HepG2 (cell line): ENCODE measurements around the gene AGMO. TPM values are rescaled to one million over a fixed set of nuclear protein-coding genes. Genes with fewer than 3 reads are reported as not detected.

Experiments used
- ATAC-seq: fragments of 200-7000 bp; cut with Tn5 transposase; 3 replicates; pipeline ENCODE4 v1.9.1; 2020; ENCODE audit warnings: mild to moderate bottlenecking, moderate library complexity
- BruUV-seq: library from RNA; stranded (reverse); fragments of 400-500 nt; replicated peaks from 2 replicates; lab custom pipeline; 2021; lab: Mats Ljungman, UMichigan
- CTCF ChIA-PET: fragments of 300-600 bp; formaldehyde crosslinking; extraction: SDS; loops from one replicate; lab custom pipeline; 2021; ENCODE audit warnings: low total read pairs, inconsistent platforms, low intra/inter-chr PET ratio; lab: Yijun Ruan, JAX
- POLR2A ChIA-PET: fragments of 350-600 bp; sonication (Branson Sonifier 250); formaldehyde crosslinking; loops from one replicate; lab custom pipeline; 2020; ENCODE audit warnings: antibody characterized with exemption, inconsistent platforms; lab: Yijun Ruan, JAX
- DNase-seq: peaks from one replicate; pipeline ENCODE4 v3.0.0-alpha.2; 2015; ENCODE audit warnings: low spot score
- FAIRE-seq: peaks from 3 replicates; lab custom pipeline; 2011; peaks lifted over from hg19 to GRCh38; lab: Jason Lieb, UNC
- H2AFZ ChIP-seq: one replicate; pipeline ENCODE4 v1.6.1; 2011; ENCODE audit warnings: low read length, inconsistent platforms
- H3K27ac ChIP-seq: fragments of 300-600 bp; 3 replicates; pipeline ENCODE4 v1.8.0; 2011; ENCODE audit warnings: mixed run types, mild to moderate bottlenecking, mixed read lengths, low read length, inconsistent platforms; ENCODE audit not compliant: insufficient read depth; ENCODE audit errors: extremely low read length
- H3K27me3 ChIP-seq, 2 experiments: fragments of 200-600 bp in 1 of 2; 2 replicates in 1 of 2; 3 replicates in 1 of 2; pipeline versions ENCODE4 v1.6.0 to v1.8.0; 2011; ENCODE audit warnings: low read length in 2 of 2, mild to moderate bottlenecking in 2 of 2, moderate library complexity in 2 of 2, inconsistent platforms in 1 of 2; ENCODE audit not compliant: insufficient read depth in 2 of 2, control insufficient read depth in 1 of 2
- H3K36me3 ChIP-seq, 2 experiments: fragments of 200-600 bp in 1 of 2; replicated peaks in 1 of 2; 2 replicates in 1 of 2; 3 replicates in 1 of 2; pipeline versions ENCODE4 v1.5.1 to v1.8.0; 2011; ENCODE audit warnings: low read length in 2 of 2, inconsistent platforms in 1 of 2; ENCODE audit not compliant: insufficient read depth in 2 of 2, control insufficient read depth in 1 of 2
- H3K4me1 ChIP-seq: 2 replicates; pipeline ENCODE4 v1.5.1; 2012; ENCODE audit warnings: low read length, inconsistent platforms; ENCODE audit not compliant: insufficient read depth
- H3K4me2 ChIP-seq: 2 replicates; pipeline ENCODE4 v1.6.0; 2011; ENCODE audit warnings: low read depth, low read length, inconsistent platforms
- H3K4me3 ChIP-seq, 3 experiments: fragments of 200-600 bp in 1 of 3; sonication (generic), shearing (Covaris generic) in 1 of 3; replicated peaks in 1 of 3; 2 replicates each; pipeline ENCODE4 v1.5.1; 2011 to 2016; ENCODE audit warnings: low read length in 3 of 3, inconsistent platforms in 2 of 3, low read depth in 2 of 3, mild to moderate bottlenecking in 2 of 3, control low read depth in 1 of 3, mixed read lengths in 1 of 3; ENCODE audit not compliant: insufficient read depth in 1 of 3
- H3K79me2 ChIP-seq: one replicate; pipeline ENCODE4 v1.6.1; 2011; ENCODE audit warnings: low read length, inconsistent platforms; ENCODE audit not compliant: insufficient read depth
- H3K9ac ChIP-seq: 2 replicates; pipeline ENCODE4 v1.6.0; 2011; ENCODE audit warnings: mild to moderate bottlenecking, low read depth, low read length, inconsistent platforms; ENCODE audit not compliant: insufficient read depth
- H3K9me3 ChIP-seq: 2 replicates; pipeline ENCODE4 v1.5.1; 2012; ENCODE audit warnings: mild to moderate bottlenecking, low read length
- H4K20me1 ChIP-seq: 2 replicates; pipeline ENCODE4 v1.6.0; 2011; ENCODE audit warnings: inconsistent platforms, mild to moderate bottlenecking, low read length, moderate library complexity; ENCODE audit not compliant: insufficient read depth
- FOXC1 ChIP-seq: sonication (generic); formaldehyde crosslinking; IDR thresholded peaks from 2 replicates; pipeline ENCODE4 v1.8.0; 2022; ENCODE audit warnings: mild to moderate bottlenecking, missing genetic modification reagents, borderline replicate concordance
- HNRNPLL ChIP-seq: fragments of 200-400 bp; formaldehyde crosslinking; IDR thresholded peaks from 2 replicates; pipeline ENCODE4 v1.6.1; 2017; ENCODE audit warnings: mild to moderate bottlenecking, low read depth, low read length; ENCODE audit not compliant: poor library complexity, severe bottlenecking
- PCBP2 ChIP-seq: fragments of 200-400 bp; formaldehyde crosslinking; optimal IDR thresholded peaks from 2 replicates; pipeline ENCODE3; 2018; ENCODE audit warnings: low read length, low read depth; ENCODE audit not compliant: poor library complexity, severe bottlenecking
- REXO4 ChIP-seq: sonication (generic); formaldehyde crosslinking; IDR thresholded peaks from 2 replicates; pipeline ENCODE4 v1.8.0; 2022; ENCODE audit warnings: missing genetic modification reagents, mild to moderate bottlenecking, borderline replicate concordance
- SMC3 ChIP-seq: IDR thresholded peaks from 2 replicates; pipeline ENCODE4 v1.6.1; 2011; ENCODE audit warnings: low read length, improper control_type of control experiment
- SPEN ChIP-seq: sonication (generic); formaldehyde crosslinking; IDR thresholded peaks from 2 replicates; pipeline ENCODE4 v1.5.1; 2020; ENCODE audit warnings: low read depth, mild to moderate bottlenecking, missing genetic modification reagents
- YEATS4 ChIP-seq: sonication (generic); formaldehyde crosslinking; IDR thresholded peaks from 2 replicates; pipeline ENCODE4 v1.4.0; 2020; ENCODE audit warnings: missing genetic modification reagents, borderline replicate concordance
- ZNF326 ChIP-seq: sonication (generic); formaldehyde crosslinking; IDR thresholded peaks from 2 replicates; pipeline ENCODE4 v1.4.0; 2020; ENCODE audit warnings: missing genetic modification reagents, borderline replicate concordance
- ZNF333 ChIP-seq: sonication (generic); formaldehyde crosslinking; IDR thresholded peaks from 2 replicates; pipeline ENCODE4 v1.4.0; 2020; ENCODE audit warnings: mild to moderate bottlenecking, missing genetic modification reagents, borderline replicate concordance
- ZNF441 ChIP-seq: sonication (generic); formaldehyde crosslinking; IDR thresholded peaks from 2 replicates; pipeline ENCODE4 v1.7.0; 2021; ENCODE audit warnings: missing genetic modification reagents, borderline replicate concordance
- WGBS: methylation state at CpG from one replicate; pipeline ENCODE4 v1.1.6; 2017; ENCODE audit warnings: low lambda C conversion rate; 5-methylcytosine and 5-hydroxymethylcytosine counted together
- in situ Hi-C: cut with HindIII; loops from 2 replicates; pipeline ENCODE4 v1.10.0; 2017; ENCODE audit warnings: low pct_unique_long_range_greater_than_20kb; ENCODE audit not compliant: extremely low pct_ligation_motif_present
- intact Hi-C: fragments of 100-400 bp; cut with micrococcal nuclease; formaldehyde crosslinking; loops from one replicate; pipeline ENCODE4 v1.10.0; 2022; ENCODE audit not compliant: unreplicated experiment
- polyA plus RNA-seq, 8 experiments: library from polyadenylated mRNA; depleted of rRNA in 3 of 8; stranded (reverse) in 7 of 8; unstranded in 1 of 8; fragments of >200 nt; fragmentation: Illumina TruSeq in 4 of 8; extraction: Trizol in 4 of 8; gene quantifications; 2 replicates each; pipeline versions ENCODE4 v1.2.1 to v1.2.3, GENCODE V29; 2011 to 2016; ENCODE audit warnings: low read depth in 4 of 8, missing spikeins in 1 of 8, mixed read lengths in 1 of 8; ENCODE audit not compliant: insufficient read depth in 1 of 8
- total RNA-seq, 5 experiments: library from RNA; depleted of rRNA; stranded (reverse); fragments of >200 nt; fragmentation: Illumina TruSeq; extraction: Trizol; gene quantifications; 2 replicates each; pipeline ENCODE4 v1.2.3, GENCODE V29; 2016; ENCODE audit warnings: low read depth in 1 of 5
- TF ChIP-seq, protein P1 (sequence below): sonication (generic); formaldehyde crosslinking; IDR thresholded peaks from 2 replicates; pipeline ENCODE4 v1.8.1; 2022; ENCODE audit warnings: low read depth, mild to moderate bottlenecking, missing genetic modification reagents
- TF ChIP-seq, protein P2 (sequence below): sonication (generic); formaldehyde crosslinking; IDR thresholded peaks from 2 replicates; pipeline ENCODE4 v1.4.0; 2020; ENCODE audit warnings: missing genetic modification reagents
- TF ChIP-seq, protein P3 (sequence below): sonication (generic); formaldehyde crosslinking; IDR thresholded peaks from 2 replicates; pipeline ENCODE4 v1.8.1; 2023; ENCODE audit warnings: mild to moderate bottlenecking, missing genetic modification reagents

The AGMO gene
- total and polyA plus RNA-seq, 2 of the 13 experiments (the other 11 are each of a cell fraction or from before 2014, with no cell fraction given), result 0.22 to 0.50 TPM

DNA sequence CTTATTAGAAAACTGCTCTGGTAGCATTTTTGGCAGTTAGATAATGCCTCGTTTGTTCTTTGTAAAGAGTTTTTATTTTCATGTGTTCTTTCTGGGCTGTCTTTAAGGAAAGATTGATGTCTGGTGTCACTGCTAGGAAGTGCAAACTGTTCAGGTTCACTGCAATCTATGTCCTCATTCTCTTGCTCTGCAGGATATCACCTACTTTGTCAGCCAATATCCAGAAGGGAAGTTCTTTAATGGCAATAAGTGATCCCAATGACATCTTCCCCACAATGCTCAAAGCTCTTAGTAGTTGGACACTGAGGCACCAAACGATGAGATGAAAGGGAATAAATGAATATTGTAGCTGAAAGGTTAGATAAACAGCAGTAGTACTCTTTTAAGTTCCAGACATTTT lies 115.1 kb downstream of the AGMO start:
- H3K27ac ChIP-seq, result no peak overlapping the region
- TF ChIP-seq PCBP2 (no peak), YEATS4 (CRISPR knock-in tag) (no peak), FOXC1 (CRISPR knock-in tag) (no peak)
- TF ChIP-seq, all 625 proteins: peak for 0
- intact Hi-C loops, result no loop called here
- BruUV-seq, result no TSS peak
- FAIRE-seq, result no peak
- POLR2A ChIA-PET, result no interaction called here
- Histone ChIP-seq H3K79me2 (no peaks in the 10 kb centered on the region), H3K36me3 (no peaks in the 10 kb centered on the region), H3K9me3 (peaks cover 75% of the 10 kb centered on the region), H3K4me3 (no peak overlapping the region), H2AFZ (no peak overlapping the region), H4K20me1 (no peaks in the 10 kb centered on the region), H3K4me1 (no peaks in the 10 kb centered on the region), H3K27me3 (no peaks in the 10 kb centered on the region), H3K4me2 (no peak overlapping the region), H3K9ac (no peak overlapping the region)
- WGBS, result 9% methylated on average over 2 of the region's 2 CpGs
- CTCF ChIA-PET, result no interaction called here
- no peak for DNase-seq
- in situ Hi-C loops, result no loop called here
- ATAC-seq, result no peak

DNA sequence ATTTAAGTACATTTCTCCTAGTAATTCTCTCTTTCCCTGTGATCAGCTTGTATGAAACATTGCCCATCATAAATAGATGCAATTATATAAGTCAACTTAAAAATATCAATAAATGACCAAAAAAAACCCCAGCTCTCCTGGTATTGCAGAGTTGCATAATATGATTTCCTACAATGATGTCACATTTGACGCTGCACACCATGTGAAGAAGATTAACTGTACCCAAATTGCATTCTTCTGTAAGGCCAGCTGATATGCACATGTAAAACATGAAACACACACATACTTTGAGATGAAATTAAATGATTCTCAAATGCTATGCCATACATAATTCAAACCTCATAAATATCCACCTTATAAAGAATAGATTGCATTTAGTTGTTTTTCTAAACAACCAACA lies 115.5 kb downstream of the AGMO start:
- in situ Hi-C loops, result no loop called here
- H3K79me2 ChIP-seq, result no peaks in the 10 kb centered on the region
- FAIRE-seq, result no peak
- H4K20me1 ChIP-seq, result no peaks in the 10 kb centered on the region
- POLR2A ChIA-PET, result no interaction called here
- H3K4me3 ChIP-seq, result no peak overlapping the region
- H3K9ac ChIP-seq, result no peak overlapping the region
- H3K9me3 ChIP-seq, result peaks cover 76% of the 10 kb centered on the region
- H3K27me3 ChIP-seq, result no peaks in the 10 kb centered on the region
- BruUV-seq, result no TSS peak
- H2AFZ ChIP-seq, result no peak overlapping the region
- ATAC-seq, result no peak
- WGBS, result 0% methylated on average over 1 of the region's 1 CpG
- CTCF ChIA-PET, result no interaction called here
- intact Hi-C loops, result no loop called here
- H3K36me3 ChIP-seq, result no peaks in the 10 kb centered on the region
- no peak for DNase-seq
- no peaks in the 10 kb centered on the region for H3K4me1 ChIP-seq
- no peak overlapping the region for H3K27ac ChIP-seq
- H3K4me2 ChIP-seq, result no peak overlapping the region
- TF ChIP-seq ZNF326 (no peak), REXO4 (CRISPR knock-in tag) (no peak), SMC3 (no peak), ZNF333 (CRISPR knock-in tag) (no peak), HNRNPLL (no peak), SPEN (CRISPR knock-in tag) (no peak), ZNF441 (no peak)
- TF ChIP-seq, protein P1, sequence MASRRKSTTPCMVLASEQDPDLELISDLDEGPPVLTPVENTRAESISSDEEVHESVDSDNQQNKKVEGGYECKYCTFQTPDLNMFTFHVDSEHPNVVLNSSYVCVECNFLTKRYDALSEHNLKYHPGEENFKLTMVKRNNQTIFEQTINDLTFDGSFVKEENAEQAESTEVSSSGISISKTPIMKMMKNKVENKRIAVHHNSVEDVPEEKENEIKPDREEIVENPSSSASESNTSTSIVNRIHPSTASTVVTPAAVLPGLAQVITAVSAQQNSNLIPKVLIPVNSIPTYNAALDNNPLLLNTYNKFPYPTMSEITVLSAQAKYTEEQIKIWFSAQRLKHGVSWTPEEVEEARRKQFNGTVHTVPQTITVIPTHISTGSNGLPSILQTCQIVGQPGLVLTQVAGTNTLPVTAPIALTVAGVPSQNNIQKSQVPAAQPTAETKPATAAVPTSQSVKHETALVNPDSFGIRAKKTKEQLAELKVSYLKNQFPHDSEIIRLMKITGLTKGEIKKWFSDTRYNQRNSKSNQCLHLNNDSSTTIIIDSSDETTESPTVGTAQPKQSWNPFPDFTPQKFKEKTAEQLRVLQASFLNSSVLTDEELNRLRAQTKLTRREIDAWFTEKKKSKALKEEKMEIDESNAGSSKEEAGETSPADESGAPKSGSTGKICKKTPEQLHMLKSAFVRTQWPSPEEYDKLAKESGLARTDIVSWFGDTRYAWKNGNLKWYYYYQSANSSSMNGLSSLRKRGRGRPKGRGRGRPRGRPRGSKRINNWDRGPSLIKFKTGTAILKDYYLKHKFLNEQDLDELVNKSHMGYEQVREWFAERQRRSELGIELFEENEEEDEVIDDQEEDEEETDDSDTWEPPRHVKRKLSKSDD (CRISPR knock-in tag), result no peak
- TF ChIP-seq, protein P2, sequence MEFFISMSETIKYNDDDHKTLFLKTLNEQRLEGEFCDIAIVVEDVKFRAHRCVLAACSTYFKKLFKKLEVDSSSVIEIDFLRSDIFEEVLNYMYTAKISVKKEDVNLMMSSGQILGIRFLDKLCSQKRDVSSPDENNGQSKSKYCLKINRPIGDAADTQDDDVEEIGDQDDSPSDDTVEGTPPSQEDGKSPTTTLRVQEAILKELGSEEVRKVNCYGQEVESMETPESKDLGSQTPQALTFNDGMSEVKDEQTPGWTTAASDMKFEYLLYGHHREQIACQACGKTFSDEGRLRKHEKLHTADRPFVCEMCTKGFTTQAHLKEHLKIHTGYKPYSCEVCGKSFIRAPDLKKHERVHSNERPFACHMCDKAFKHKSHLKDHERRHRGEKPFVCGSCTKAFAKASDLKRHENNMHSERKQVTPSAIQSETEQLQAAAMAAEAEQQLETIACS (CRISPR knock-in tag), result no peak
- TF ChIP-seq, protein P3, sequence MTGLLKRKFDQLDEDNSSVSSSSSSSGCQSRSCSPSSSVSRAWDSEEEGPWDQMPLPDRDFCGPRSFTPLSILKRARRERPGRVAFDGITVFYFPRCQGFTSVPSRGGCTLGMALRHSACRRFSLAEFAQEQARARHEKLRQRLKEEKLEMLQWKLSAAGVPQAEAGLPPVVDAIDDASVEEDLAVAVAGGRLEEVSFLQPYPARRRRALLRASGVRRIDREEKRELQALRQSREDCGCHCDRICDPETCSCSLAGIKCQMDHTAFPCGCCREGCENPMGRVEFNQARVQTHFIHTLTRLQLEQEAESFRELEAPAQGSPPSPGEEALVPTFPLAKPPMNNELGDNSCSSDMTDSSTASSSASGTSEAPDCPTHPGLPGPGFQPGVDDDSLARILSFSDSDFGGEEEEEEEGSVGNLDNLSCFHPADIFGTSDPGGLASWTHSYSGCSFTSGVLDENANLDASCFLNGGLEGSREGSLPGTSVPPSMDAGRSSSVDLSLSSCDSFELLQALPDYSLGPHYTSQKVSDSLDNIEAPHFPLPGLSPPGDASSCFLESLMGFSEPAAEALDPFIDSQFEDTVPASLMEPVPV (CRISPR knock-in tag), result no peak
